ENCODE results near the gene UGT1A7.

The UGT1A7 gene

DNA sequence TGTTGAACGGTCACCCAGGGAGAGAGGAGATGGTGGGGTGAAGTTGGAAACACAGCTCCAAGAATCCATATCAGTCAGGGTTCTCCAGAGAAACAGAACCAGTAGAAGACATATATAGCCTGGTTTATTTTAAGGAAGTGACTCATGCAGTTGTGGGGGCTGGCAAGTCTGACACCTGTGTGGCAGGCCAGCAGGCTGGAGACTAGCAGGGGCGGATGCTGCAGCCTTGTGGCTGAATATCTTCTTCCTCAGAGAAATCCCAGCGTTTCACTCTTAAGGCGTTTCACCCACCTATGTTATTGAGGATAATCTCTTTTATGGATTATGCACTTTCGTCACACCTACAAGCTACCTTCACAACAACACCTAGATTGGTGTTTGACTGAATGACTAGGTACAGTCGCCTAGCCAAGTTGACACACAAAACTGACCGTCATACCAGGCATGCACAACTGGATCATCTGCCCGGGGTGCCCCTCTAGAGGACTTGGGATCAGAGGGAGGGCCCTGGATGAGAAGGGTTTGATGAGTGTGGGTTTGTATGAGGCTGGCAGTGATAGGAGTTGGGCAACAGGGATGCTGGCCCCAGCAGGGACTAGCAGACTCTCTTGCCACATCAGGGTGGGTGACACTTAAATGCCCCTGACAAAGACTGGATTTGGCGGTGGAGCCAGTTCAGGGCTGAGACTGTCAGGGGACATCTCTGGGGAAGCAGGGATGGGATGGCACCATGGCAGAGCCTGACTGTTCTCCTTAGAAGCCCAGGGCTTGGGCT is 119.8 kb downstream of the UGT1A7 start:
- no peak for DNase-seq

GRCh38 chr2:233802132-233802815 is 120.6 kb downstream of the UGT1A7 start:
- no peak for DNase-seq

DNA sequence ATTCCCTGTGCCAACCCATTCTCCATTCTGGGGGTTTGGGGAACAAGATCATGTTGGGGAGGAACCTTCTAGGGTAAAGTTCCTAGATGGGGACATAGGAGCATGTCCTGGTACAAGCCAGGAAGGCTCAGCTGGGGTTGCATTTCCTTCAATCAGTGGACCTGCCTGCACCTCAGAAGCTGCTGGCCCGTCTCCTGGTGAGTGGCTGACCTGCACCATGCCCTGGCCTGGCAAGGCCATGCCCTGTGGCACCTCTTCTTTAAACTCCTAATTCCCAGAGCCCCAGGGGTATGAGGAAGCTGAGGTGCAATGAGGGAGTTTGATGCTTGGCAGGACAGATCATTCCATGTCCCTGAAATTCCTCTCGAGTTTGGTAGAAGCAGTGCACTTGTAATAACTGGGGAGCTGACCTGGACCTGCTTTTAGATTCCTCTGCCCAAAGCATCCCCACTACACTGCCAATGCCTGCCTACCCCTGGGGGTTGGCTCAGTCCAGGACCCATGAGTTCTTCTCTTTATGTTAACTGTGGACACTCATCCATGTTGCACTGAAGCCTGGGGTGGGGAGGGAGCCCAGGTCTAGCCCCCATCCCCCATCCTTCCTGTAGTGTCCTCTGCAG is 121.7 kb downstream of the UGT1A7 start:
- DNase-seq, result no peak

- DNase-seq, result no peak
Observed at GRCh38 chr2:233803994-233804393, 122.3 kb downstream of the UGT1A7 start.

- no peak for DNase-seq
Observed at GRCh38 chr2:233807215-233807865, 125.6 kb downstream of the UGT1A7 start.

- no peak for DNase-seq
Observed at GRCh38 chr2:233807966-233808935, 126.5 kb downstream of the UGT1A7 start.

- DNase-seq, result no peak
Observed at GRCh38 chr2:233810385-233810784, 128.7 kb downstream of the UGT1A7 start.

- DNase-seq, result no peak
Observed at GRCh38 chr2:233811087-233811486, 129.4 kb downstream of the UGT1A7 start.

GRCh38 chr2:233811732-233812131 is 130.0 kb downstream of the UGT1A7 start:
- DNase-seq, result no peak

GRCh38 chr2:233813236-233814055 is 131.7 kb downstream of the UGT1A7 start:
- no peak for DNase-seq

GRCh38 chr2:233814056-233814835 is 132.5 kb downstream of the UGT1A7 start:
- DNase-seq, result no peak

GRCh38 chr2:233815861-233816260 is 134.2 kb downstream of the UGT1A7 start:
- no peak for DNase-seq

DNA sequence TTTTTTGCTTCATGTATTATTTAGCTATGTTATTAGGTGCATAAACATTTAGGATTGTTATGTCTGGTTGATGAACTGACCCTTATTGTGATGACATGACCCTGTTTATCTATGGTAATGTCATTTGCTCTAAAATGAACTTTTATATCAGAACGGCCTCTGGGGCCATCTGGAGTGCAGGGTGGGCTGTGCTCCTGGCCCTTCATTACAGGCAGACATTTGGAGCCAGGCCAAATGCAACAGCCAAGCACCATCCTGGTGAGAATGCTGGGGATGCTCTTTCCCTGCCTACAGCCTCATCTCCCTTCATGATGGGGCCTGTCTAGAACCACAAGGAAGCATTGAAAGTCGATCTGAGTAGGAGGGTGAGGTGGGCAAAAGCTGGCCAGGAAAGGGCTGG is 134.6 kb downstream of the UGT1A7 start:
- DNase-seq, result no peak

DNA sequence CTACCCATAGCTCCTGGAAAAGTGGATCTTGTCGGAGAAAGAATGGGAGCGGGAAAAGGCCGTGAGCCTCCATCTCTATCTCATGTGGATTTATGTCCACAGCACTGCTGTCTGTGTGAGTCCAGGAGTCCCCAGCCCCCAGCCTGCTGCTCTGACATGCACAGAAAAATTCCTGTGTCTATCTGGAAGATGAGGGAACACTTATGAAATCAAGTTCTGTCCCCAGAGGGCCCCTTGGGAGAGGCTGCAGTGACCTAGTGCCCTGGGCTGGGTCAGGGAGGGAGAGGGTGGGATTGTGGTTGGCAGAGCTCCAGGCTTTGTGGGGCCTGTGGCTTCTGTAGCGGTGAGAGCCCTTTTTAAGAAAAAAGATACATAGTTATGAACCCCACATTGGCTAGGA is 135.1 kb downstream of the UGT1A7 start:
- DNase-seq, result no peak

DNA sequence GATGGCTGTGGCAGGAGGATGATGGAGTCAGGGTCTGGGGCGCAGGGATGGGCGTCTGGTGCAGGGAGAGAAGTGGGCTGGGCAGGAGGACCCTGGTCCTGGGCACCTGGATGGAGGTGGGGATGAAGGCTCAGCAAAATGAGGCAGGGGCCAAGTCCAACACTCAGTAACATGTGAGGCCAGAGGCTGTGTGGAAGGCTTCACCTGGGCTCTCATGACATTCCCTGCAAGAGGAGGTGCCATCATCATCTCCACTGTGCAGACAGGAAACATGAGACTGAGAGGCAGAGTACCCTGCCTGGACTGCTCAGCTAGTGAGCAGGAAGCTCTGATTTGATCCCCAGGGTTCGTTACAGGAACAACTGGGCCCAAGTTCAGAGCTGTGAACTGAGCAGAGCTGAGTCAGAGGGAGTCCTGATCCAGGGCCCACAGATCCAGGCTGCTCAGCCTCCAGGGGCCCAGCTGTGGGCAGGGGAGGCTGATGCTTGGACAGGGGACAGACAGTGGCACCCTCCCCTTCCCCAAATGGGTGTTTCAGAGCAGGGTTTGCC is 135.7 kb downstream of the UGT1A7 start:
- DNase-seq, result no peak

DNA sequence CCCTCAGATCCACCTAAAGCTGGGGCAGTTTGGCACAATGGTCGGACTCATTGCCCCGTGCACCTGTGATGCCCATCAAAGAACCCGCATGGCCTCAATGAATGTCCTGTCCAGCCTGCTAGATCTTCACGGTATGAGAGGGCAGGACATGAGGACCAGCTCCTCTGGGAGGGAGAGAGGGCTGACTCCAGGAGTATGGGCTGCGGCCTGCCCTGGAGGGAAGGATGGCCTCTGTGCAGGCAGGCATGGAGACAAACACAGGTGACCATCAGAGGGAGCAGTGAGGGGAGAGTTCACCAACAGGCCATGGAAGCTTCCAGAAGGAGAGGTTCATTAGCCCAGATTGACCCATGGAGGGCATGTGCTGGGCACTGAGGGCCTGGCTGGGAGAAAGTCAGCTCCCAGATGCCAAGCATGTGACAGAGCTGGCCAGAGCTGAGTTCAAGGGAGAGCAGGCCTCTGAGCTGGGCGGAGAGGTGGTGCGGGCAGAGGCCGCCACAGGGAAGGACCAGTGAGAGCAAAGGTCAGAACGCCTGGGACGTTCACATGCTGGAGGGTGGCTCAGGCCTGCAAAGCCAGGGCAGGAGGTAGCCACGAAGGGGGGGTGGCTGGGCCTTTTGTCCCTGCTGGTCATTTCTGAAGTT is 136.4 kb downstream of the UGT1A7 start:
- no peak for DNase-seq

DNA sequence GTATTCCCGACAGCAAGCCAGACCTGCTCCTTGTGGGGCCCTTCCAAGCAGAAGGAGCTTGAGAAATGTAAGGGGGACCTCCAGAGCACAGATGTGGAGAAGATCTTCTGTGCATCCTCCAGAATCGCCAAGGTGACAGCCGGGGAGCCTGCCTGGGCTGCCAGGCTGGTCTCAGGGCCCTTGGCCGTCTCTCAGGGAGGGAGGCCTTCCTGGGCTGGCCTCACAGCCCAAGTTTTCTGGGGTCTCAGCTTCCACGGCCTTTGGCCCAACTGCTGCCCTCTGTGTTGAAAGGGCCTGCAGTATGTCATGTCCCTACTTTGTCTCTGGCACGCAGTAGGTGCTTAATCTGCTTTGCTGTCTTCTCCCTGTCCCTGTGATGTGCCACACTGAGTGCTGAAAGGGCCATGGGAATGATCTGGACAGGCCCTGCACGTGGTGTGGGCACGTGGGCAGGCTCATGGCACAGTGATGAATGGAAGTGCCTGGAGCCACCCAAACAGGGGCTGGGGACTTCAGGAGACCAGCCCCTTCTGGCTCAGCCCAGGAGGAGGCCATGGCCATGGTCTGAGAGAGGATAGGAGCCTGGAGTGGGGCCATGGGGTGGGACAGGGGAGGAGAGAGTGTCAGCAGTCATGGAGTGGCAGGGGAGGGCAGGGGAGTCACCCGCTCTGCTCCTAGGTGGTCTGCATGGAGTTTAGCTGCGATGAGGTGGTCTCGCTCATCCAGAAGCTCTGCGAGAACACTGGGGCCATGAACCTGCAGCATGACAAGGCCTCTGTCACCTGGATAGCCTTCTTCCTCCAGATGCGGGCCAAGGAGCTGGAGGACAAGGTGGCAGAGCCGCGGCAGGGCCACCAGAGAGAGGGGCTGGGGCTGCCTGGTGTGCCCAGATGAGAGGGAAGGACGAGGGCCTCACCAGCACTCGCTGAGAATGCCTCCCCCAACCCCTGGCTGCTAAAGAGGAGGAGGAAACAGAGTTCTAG is 137.2 kb downstream of the UGT1A7 start:
- DNase-seq, result no peak

Data from NCI-H2171 (cell line).